GM23338 (cell line): ENCODE data around the gene AXIN2. TPM values are rescaled to one million over a fixed set of nuclear protein-coding genes. Genes with fewer than 3 reads are reported as not detected.

Experiments
- ATAC-seq: fragments of 200-7000 bp; cut with Tn5 transposase; 3 replicates; pipeline ENCODE4 v1.9.1; 2020
- DNase-seq: peaks from one replicate; pipeline ENCODE4 v3.0.0-alpha.2; 2015; ENCODE audit warnings: low spot score
- H2AFZ ChIP-seq: fragments of 200-600 bp; sonication (generic); 2 replicates; pipeline ENCODE4 v1.8.0; 2016; ENCODE audit warnings: antibody characterized with exemption, mild to moderate bottlenecking, moderate library complexity
- H3F3A ChIP-seq: fragments of 200-600 bp; sonication (generic); replicated peaks from 2 replicates; pipeline ENCODE4 v1.8.0; 2017; ENCODE audit warnings: antibody characterized with exemption, mixed run types, low read depth
- H3K27ac ChIP-seq: fragments of 200-600 bp; sonication (generic); 2 replicates; pipeline ENCODE4 v1.6.1; 2016; ENCODE audit warnings: low read depth
- H3K27me3 ChIP-seq: fragments of 200-600 bp; sonication (generic); 2 replicates; pipeline ENCODE4 v1.8.0; 2016; ENCODE audit warnings: mild to moderate bottlenecking, mixed run types, moderate library complexity; ENCODE audit not compliant: insufficient read depth
- H3K36me3 ChIP-seq: fragments of 200-600 bp; sonication (generic); 2 replicates; pipeline ENCODE4 v1.8.0; 2016; ENCODE audit warnings: mild to moderate bottlenecking; ENCODE audit not compliant: insufficient read depth
- H3K4me1 ChIP-seq: fragments of 200-600 bp; sonication (generic); 2 replicates; pipeline ENCODE4 v1.8.0; 2016; ENCODE audit warnings: mild to moderate bottlenecking, moderate library complexity; ENCODE audit not compliant: insufficient read depth
- H3K4me2 ChIP-seq: fragments of 200-600 bp; sonication (generic); 2 replicates; pipeline ENCODE4 v1.7.1; 2017; ENCODE audit warnings: mixed run types
- H3K4me3 ChIP-seq: fragments of 200-600 bp; sonication (generic); 2 replicates; pipeline ENCODE4 v1.6.1; 2016; ENCODE audit warnings: mixed run types
- H3K79me2 ChIP-seq: fragments of 200-600 bp; sonication (generic); replicated peaks from 2 replicates; pipeline ENCODE4 v1.8.0; 2017; ENCODE audit warnings: mild to moderate bottlenecking; ENCODE audit not compliant: insufficient read depth
- H3K9me2 ChIP-seq: fragments of 200-600 bp; sonication (generic); 2 replicates; pipeline ENCODE4 v1.8.0; 2017; ENCODE audit not compliant: insufficient read depth
- H4K20me1 ChIP-seq: fragments of 200-600 bp; sonication (generic); replicated peaks from 2 replicates; pipeline ENCODE4 v1.8.0; 2017; ENCODE audit warnings: mild to moderate bottlenecking; ENCODE audit not compliant: insufficient read depth
- H3K27ac Mint-ChIP-seq: 2 replicates; pipeline ENCODE4 v1.8.0; 2020; ENCODE audit warnings: inconsistent platforms, mild to moderate bottlenecking, moderate library complexity, mixed read lengths
- H3K27me3 Mint-ChIP-seq: 3 replicates; pipeline ENCODE4 v1.8.0; 2022; ENCODE audit warnings: low read depth, mild to moderate bottlenecking, moderate library complexity, mixed read lengths, inconsistent platforms; ENCODE audit not compliant: insufficient read depth, poor library complexity
- H3K36me3 Mint-ChIP-seq: 3 replicates; pipeline ENCODE4 v1.8.0; 2021; ENCODE audit warnings: low read depth, mild to moderate bottlenecking, inconsistent platforms, moderate library complexity, mixed read lengths
- H3K4me1 Mint-ChIP-seq: 3 replicates; pipeline ENCODE4 v1.8.0; 2020; ENCODE audit warnings: mild to moderate bottlenecking, inconsistent platforms, mixed read lengths
- H3K4me3 Mint-ChIP-seq: 3 replicates; pipeline ENCODE4 v1.8.0; 2021; ENCODE audit warnings: moderate library complexity, mild to moderate bottlenecking, inconsistent platforms, mixed read lengths
- H3K9me3 Mint-ChIP-seq: 3 replicates; pipeline ENCODE4 v1.8.0; 2020; ENCODE audit warnings: moderate library complexity, mild to moderate bottlenecking, inconsistent platforms, mixed read lengths
- CREB1 ChIP-seq: fragments of 250-450 bp; sonication (Bioruptor Pico); IDR thresholded peaks from 2 replicates; pipeline ENCODE4 v1.5.0; 2020; ENCODE audit warnings: low read depth, mild to moderate bottlenecking, moderate library complexity
- POLR2AphosphoS5 ChIP-seq: IDR thresholded peaks from 2 replicates; pipeline ENCODE4 v1.6.1; 2016; ENCODE audit warnings: antibody characterized with exemption, low read depth
- ZNF331 ChIP-seq: fragments of 250-450 bp; sonication (Bioruptor Pico); IDR thresholded peaks from 2 replicates; pipeline ENCODE4 v1.5.0; 2020; ENCODE audit warnings: low read depth, mild to moderate bottlenecking, moderate library complexity
- polyA plus RNA-seq: library from polyadenylated mRNA; unstranded; fragments of >200 nt; fragmentation: Nextera tagmentation; extraction: Ambion mirVana; gene quantifications from 2 replicates; pipeline ENCODE4 v1.2.1, GENCODE V29; 2016
- total RNA-seq: library from RNA; depleted of rRNA; stranded (reverse); fragments of >200 nt; shearing (Covaris generic); gene quantifications from 2 replicates; pipeline ENCODE4 v1.2.3, GENCODE V29; 2014
- TF ChIP-seq, protein P1 (sequence below): fragments of 250-450 bp; sonication (Bioruptor Pico); IDR thresholded peaks from 2 replicates; pipeline ENCODE4 v1.5.0; 2020; ENCODE audit warnings: mild to moderate bottlenecking, moderate library complexity
- TF ChIP-seq, protein P2 (sequence below): IDR thresholded peaks from 2 replicates; pipeline ENCODE4 v1.6.1; 2016; ENCODE audit warnings: antibody characterized with exemption

AXIN2 gene
- total and polyA plus RNA-seq, 2 experiments from 2014 or later, result 8.0 to 32.7 TPM

DNA sequence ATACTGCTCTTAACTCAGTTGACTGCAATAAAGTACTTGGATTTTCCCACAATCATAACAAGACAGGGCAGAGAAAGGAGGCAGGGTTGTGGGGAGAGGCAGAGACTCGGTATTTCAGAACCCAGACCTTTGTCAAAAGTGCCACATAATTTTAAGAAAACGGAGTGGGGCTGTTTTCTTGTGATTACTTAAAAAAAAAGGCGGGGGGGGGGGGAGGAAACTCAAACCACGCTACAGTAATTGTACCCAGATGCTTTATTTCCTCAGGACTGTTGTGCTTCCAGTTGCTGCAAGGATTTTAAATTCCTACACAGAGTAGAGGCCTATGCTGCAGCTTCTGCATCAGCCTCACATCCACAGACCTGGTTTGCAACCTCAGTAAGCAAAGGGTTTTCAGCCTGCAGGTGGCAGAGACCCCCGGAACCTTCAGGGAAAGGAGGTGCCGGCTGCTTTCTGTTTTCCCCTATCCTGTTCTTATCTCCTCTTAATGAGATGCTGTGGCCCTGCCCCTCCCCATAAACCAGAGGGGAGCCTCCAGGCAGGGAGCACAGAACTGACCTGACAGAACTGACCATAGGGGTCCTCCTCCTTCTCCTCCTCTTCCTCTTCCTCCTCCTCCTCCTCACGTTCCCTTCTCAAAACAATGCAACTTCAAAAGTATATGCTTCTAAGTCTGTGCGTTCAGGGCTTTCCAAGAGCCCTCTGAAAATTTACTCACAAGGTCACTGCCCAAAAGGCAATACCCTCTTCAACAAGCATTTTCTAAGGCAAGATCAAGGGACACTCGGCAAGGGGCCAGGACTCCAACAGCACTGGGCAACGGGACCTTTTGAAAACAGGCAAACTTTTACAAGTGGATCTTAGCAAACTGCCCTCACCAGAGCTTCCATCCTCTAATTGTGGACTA is 7.5 kb downstream of the AXIN2 start (continued):
- TF ChIP-seq POLR2AphosphoS5, result no peak
- TF ChIP-seq, protein P1, sequence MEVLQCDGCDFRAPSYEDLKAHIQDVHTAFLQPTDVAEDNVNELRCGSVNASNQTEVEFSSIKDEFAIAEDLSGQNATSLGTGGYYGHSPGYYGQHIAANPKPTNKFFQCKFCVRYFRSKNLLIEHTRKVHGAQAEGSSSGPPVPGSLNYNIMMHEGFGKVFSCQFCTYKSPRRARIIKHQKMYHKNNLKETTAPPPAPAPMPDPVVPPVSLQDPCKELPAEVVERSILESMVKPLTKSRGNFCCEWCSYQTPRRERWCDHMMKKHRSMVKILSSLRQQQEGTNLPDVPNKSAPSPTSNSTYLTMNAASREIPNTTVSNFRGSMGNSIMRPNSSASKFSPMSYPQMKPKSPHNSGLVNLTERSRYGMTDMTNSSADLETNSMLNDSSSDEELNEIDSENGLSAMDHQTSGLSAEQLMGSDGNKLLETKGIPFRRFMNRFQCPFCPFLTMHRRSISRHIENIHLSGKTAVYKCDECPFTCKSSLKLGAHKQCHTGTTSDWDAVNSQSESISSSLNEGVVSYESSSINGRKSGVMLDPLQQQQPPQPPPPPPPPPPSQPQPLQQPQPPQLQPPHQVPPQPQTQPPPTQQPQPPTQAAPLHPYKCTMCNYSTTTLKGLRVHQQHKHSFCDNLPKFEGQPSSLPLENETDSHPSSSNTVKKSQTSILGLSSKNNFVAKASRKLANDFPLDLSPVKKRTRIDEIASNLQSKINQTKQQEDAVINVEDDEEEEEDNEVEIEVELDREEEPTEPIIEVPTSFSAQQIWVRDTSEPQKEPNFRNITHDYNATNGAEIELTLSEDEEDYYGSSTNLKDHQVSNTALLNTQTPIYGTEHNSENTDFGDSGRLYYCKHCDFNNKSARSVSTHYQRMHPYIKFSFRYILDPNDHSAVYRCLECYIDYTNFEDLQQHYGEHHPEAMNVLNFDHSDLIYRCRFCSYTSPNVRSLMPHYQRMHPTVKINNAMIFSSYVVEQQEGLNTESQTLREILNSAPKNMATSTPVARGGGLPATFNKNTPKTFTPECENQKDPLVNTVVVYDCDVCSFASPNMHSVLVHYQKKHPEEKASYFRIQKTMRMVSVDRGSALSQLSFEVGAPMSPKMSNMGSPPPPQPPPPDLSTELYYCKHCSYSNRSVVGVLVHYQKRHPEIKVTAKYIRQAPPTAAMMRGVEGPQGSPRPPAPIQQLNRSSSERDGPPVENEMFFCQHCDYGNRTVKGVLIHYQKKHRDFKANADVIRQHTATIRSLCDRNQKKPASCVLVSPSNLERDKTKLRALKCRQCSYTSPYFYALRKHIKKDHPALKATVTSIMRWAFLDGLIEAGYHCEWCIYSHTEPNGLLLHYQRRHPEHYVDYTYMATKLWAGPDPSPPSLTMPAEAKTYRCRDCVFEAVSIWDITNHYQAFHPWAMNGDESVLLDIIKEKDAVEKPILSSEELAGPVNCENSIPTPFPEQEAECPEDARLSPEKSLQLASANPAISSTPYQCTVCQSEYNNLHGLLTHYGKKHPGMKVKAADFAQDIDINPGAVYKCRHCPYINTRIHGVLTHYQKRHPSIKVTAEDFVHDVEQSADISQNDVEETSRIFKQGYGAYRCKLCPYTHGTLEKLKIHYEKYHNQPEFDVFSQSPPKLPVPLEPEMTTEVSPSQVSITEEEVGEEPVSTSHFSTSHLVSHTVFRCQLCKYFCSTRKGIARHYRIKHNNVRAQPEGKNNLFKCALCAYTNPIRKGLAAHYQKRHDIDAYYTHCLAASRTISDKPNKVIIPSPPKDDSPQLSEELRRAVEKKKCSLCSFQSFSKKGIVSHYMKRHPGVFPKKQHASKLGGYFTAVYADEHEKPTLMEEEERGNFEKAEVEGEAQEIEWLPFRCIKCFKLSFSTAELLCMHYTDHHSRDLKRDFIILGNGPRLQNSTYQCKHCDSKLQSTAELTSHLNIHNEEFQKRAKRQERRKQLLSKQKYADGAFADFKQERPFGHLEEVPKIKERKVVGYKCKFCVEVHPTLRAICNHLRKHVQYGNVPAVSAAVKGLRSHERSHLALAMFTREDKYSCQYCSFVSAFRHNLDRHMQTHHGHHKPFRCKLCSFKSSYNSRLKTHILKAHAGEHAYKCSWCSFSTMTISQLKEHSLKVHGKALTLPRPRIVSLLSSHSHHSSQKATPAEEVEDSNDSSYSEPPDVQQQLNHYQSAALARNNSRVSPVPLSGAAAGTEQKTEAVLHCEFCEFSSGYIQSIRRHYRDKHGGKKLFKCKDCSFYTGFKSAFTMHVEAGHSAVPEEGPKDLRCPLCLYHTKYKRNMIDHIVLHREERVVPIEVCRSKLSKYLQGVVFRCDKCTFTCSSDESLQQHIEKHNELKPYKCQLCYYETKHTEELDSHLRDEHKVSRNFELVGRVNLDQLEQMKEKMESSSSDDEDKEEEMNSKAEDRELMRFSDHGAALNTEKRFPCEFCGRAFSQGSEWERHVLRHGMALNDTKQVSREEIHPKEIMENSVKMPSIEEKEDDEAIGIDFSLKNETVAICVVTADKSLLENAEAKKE (CRISPR knock-in tag), result no peak

DNA sequence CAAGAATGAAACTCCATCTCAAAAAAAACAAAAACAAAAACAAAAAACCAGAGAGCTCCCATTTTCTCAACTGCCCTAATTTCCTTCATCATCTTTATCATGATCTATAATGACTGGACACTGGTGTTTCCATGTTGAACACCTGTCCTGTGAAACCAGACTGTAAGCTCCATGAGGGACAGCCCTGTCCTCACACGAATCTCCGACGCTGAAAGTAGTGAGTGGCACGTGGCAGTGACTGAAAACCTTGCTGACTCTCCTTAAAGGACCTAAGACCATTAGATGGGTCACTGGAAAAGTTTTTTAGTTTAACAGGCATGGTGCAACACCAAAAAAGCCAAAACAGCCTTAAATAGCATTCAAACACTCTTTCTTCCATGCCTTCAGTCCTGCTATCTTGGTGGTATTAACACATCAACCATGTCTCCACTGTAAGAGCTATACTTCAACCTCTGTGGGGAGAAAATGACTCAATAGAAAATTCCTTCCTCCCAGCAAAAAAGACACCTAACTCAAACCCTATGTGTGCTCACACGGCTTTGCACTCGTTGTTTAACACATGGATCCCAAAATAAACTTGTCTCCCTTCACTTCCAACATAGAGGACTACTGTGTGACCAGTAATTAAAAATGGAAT is 8.3 kb downstream of the AXIN2 start:
- Mint-ChIP-seq H3K36me3 (peaks cover 41% of the 10 kb centered on the region), H3K9me3 (no peaks in the 10 kb centered on the region), H3K4me3 (no peak overlapping the region), H3K4me1 (peaks cover 37% of the 10 kb centered on the region), H3K27me3 (peaks cover 7% of the 10 kb centered on the region), H3K27ac (peak overlapping the region; percentile 63; the same call in 1 of the 2 replicates)
- peaks cover 26% of the 10 kb centered on the region for H3K36me3 ChIP-seq
- 0 out of 2 replicates have a peak, but pooled peaks cover 3% of the 10 kb centered on the region for H3F3A ChIP-seq
- H2AFZ ChIP-seq, result no peak overlapping the region
- H3K27ac ChIP-seq, result no peak overlapping the region
- no peak for DNase-seq
- H3K4me1 ChIP-seq, result peaks cover 27% of the 10 kb centered on the region
- no peaks in the 10 kb centered on the region for H3K9me2 ChIP-seq
- no peaks in the 10 kb centered on the region for H3K27me3 ChIP-seq
- H4K20me1 ChIP-seq, result peaks cover 58% of the 10 kb centered on the region
- H3K4me3 ChIP-seq, result no peak overlapping the region
- H3K79me2 ChIP-seq, result no peaks in the 10 kb centered on the region
- ATAC-seq, result no peak
- 0 out of 2 replicates have a peak overlapping the region, but pooled peaks have one; percentile 26 for H3K4me2 ChIP-seq
- TF ChIP-seq, protein P2, sequence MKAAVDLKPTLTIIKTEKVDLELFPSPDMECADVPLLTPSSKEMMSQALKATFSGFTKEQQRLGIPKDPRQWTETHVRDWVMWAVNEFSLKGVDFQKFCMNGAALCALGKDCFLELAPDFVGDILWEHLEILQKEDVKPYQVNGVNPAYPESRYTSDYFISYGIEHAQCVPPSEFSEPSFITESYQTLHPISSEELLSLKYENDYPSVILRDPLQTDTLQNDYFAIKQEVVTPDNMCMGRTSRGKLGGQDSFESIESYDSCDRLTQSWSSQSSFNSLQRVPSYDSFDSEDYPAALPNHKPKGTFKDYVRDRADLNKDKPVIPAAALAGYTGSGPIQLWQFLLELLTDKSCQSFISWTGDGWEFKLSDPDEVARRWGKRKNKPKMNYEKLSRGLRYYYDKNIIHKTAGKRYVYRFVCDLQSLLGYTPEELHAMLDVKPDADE, result no peak
- TF ChIP-seq CREB1 (CRISPR knock-in tag) (no peak), POLR2AphosphoS5 (no peak), ZNF331 (CRISPR knock-in tag) (no peak)
- TF ChIP-seq, protein P1 (CRISPR knock-in tag), result no peak
